Mammary epithelial cell (primary cell): ENCODE results near the gene ARL4D.

Source experiments
- CTCF ChIP-seq, 2 donors: IDR thresholded peaks in 1 of 2; conservative IDR thresholded peaks in 1 of 2; 2 replicates each; pipeline ENCODE4 v1.5.1; 2011 to 2012; ENCODE audit warnings: inconsistent platforms in 2 of 2, low read length in 2 of 2, mild to moderate bottlenecking in 2 of 2, control low read depth in 1 of 2, low read depth in 1 of 2; ENCODE audit not compliant: insufficient read depth in 1 of 2; ENCODE audit errors: extremely low read depth in 1 of 2
- EZH2 ChIP-seq: IDR thresholded peaks from 2 replicates; pipeline ENCODE4 v1.6.1; 2012; ENCODE audit warnings: low read length, inconsistent platforms, borderline replicate concordance

GRCh38 chr17:43411749-43412148 is 13.0 kb downstream of the ARL4D start:
- TF ChIP-seq CTCF (conservative IDR thresholded peaks at IDR 0.05 in 1 of 2, IDR thresholded peaks at IDR 0.05 in 1 of 2; ENCODE audit: extremely low read depth in 1 of 2, insufficient read depth in 1 of 2, low read depth in 1 of 2, low read length in 2 of 2) (no peak), EZH2 (no peak)
